Pancreas (tissue), 10 donors: ENCODE measurements around the gene ANO4. TPM values are rescaled to one million over a fixed set of nuclear protein-coding genes. Genes with fewer than 3 reads are reported as not detected.

ENCODE experiments used
- ATAC-seq, 4 donors: fragments of 200-7000 bp; cut with Tn5 transposase; one replicate each; pipeline versions ENCODE4 v1.8.0 to v1.9.1; 2020; ENCODE audit warnings: mild to moderate bottlenecking in 4 of 4, moderate library complexity in 4 of 4
- DNase-seq, 6 donors: peaks; one replicate each; pipeline ENCODE4 v3.0.0-alpha.2; 2020
- FAIRE-seq: peaks from 2 replicates; lab custom pipeline; 2012; peaks lifted over from hg19 to GRCh38; lab: Jason Lieb, UNC
- H3K27ac ChIP-seq, 4 donors: fragments of 200-600 bp; sonication (generic); 1 replicate in 3 of 4; 2 replicates in 1 of 4; pipeline versions ENCODE4 v1.5.0 to v1.8.0; 2020
- H3K27me3 ChIP-seq, 4 donors: fragments of 200-600 bp; one replicate each; pipeline ENCODE4 v1.8.0; 2021
- H3K36me3 ChIP-seq, 3 donors: fragments of 200-600 bp; sonication (generic) in 1 of 3; one replicate each; pipeline versions ENCODE4 v1.5.0 to v1.8.0; 2020 to 2021
- H3K4me1 ChIP-seq, 3 donors: fragments of 200-600 bp; one replicate each; pipeline ENCODE4 v1.8.0; 2021
- H3K4me3 ChIP-seq, 4 donors: fragments of 200-600 bp; sonication (generic) in 2 of 4; one replicate each; pipeline versions ENCODE4 v1.5.0 to v1.8.0; 2020 to 2021
- H3K9me3 ChIP-seq, 4 donors: fragments of 200-600 bp; one replicate each; pipeline ENCODE4 v1.8.0; 2021
- CTCF ChIP-seq, 4 donors: fragments of 200-600 bp; sonication (generic) in 3 of 4; IDR thresholded peaks; one replicate each; pipeline versions ENCODE4 v1.5.0 to v1.8.0; 2021; ENCODE audit warnings: antibody characterized with exemption in 4 of 4
- WGBS, 2 donors: extraction: QIAGEN DNeasy Blood & Tissue Kit; methylation state at CpG; one replicate each; pipeline ENCODE4 v1.1.7; 2013; 5-methylcytosine and 5-hydroxymethylcytosine counted together
- intact Hi-C, 3 donors: fragments of 100-400 bp; cut with DNase I; formaldehyde crosslinking; loops; one replicate each; pipeline versions ENCODE4 v1.11.1 to v1.14.2; 2022
- polyA plus RNA-seq, 2 donors: library from polyadenylated mRNA; stranded (reverse); fragments of 200-250 nt; gene quantifications; one replicate each; pipeline ENCODE4 v1.2.3, GENCODE V29; 2013
- total RNA-seq, 6 donors: library from RNA; stranded (reverse); fragmentation: NEBNext Ultra II Directional in 4 of 6; extraction: Animal tissue kit (Norgen Biotek cat#: 25700) in 4 of 6; gene quantifications; one replicate each; pipeline versions ENCODE4 v1.2.1 to v1.2.4, GENCODE V29; 2021 to 2023
- donor health status: healthy with polysubstance abuse.
- donor health status: DM: no; HTN: no; CAD: no; lungs with moderate emphysema.
- donor health status: DM: no; HTN: no; CAD: no.
- donor health status: control.
- donor health status: control.
- donor health status: Bipolar disorder and iron deficiency.
- donor health status: DM: yes; HTN: yes; CAD: no.
- donor health status: DM: no; HTN: no; CAD: no.
- donor health status: DM: no; HTN: no; CAD: no.
- donor health status: DM: yes; HTN: yes; CAD: no.

ANO4 gene
- total and polyA plus RNA-seq, 8 donors, result 0.14 to 2.1 (median 0.28) TPM; not detected in 1

- ATAC-seq (no peak), DNase-seq (no peak), FAIRE-seq (no peak)
- peaks cover 0 to 3% (median 0%) of the 10 kb centered on the region in 4 donors for H3K27me3 ChIP-seq
- intact Hi-C loops, result no loop called here
- H3K4me1 ChIP-seq, result no peaks in the 10 kb centered on the region
- WGBS, 2 donors, result 59 to 72% methylated on average over 6 of the region's 6 CpGs
- no peaks in the 10 kb centered on the region for H3K9me3 ChIP-seq
- H3K27ac ChIP-seq, result no peak overlapping the region
- H3K4me3 ChIP-seq, result no peak overlapping the region
- TF ChIP-seq CTCF (IDR thresholded peaks at IDR 0.05), result no peak
- no peaks in the 10 kb centered on the region for H3K36me3 ChIP-seq
Measured at GRCh38 chr12:100830003-100830795, 35.6 kb downstream of the ANO4 start.

GRCh38 chr12:100833282-100833681 lies 38.7 kb downstream of the ANO4 start:
- Histone ChIP-seq H3K36me3 (no peaks in the 10 kb centered on the region), H3K27ac (no peak overlapping the region), H3K4me3 (no peak overlapping the region), H3K27me3 (no peaks in the 10 kb centered on the region), H3K4me1 (no peaks in the 10 kb centered on the region), H3K9me3 (no peaks in the 10 kb centered on the region)
- no peak for ATAC-seq
- TF ChIP-seq CTCF (IDR thresholded peaks at IDR 0.05), result no peak
- FAIRE-seq, result no peak
- DNase-seq, result no peak
- intact Hi-C loops, result no loop called here

GRCh38 chr12:100840748-100841147 lies 46.2 kb downstream of the ANO4 start:
- Histone ChIP-seq H3K4me1 (no peaks in the 10 kb centered on the region), H3K36me3 (no peaks in the 10 kb centered on the region), H3K27me3 (no peaks in the 10 kb centered on the region), H3K4me3 (no peak overlapping the region), H3K27ac (no peak overlapping the region), H3K9me3 (no peaks in the 10 kb centered on the region)
- 36 to 53% methylated on average over 1 of the region's 1 CpG for WGBS, 2 donors
- ATAC-seq, result no peak
- no peak for TF ChIP-seq CTCF (IDR thresholded peaks at IDR 0.05)
- intact Hi-C loops, result no loop called here
- DNase-seq, result no peak
- no peak for FAIRE-seq

- DNase-seq, result no peak
- intact Hi-C loops, result no loop called here
- no peak overlapping the region for H3K27ac ChIP-seq
- WGBS, 2 donors, result 35 to 42% methylated on average over 1 of the region's 1 CpG
- no peak for TF ChIP-seq CTCF (IDR thresholded peaks at IDR 0.05)
- no peak for FAIRE-seq
- ATAC-seq, result no peak
- H3K4me1 ChIP-seq, result no peaks in the 10 kb centered on the region
- no peaks in the 10 kb centered on the region for H3K27me3 ChIP-seq
- no peaks in the 10 kb centered on the region for H3K36me3 ChIP-seq
- H3K4me3 ChIP-seq, result no peak overlapping the region
- H3K9me3 ChIP-seq, result no peaks in the 10 kb centered on the region
Measured at GRCh38 chr12:100842156-100842555, 47.6 kb downstream of the ANO4 start.

- H3K27ac ChIP-seq, result no peak overlapping the region
- no peaks in the 10 kb centered on the region for H3K36me3 ChIP-seq
- intact Hi-C loops, result no loop called here
- TF ChIP-seq CTCF (IDR thresholded peaks at IDR 0.05), result no peak
- H3K4me1 ChIP-seq, result no peaks in the 10 kb centered on the region
- FAIRE-seq, result no peak
- H3K9me3 ChIP-seq, result no peaks in the 10 kb centered on the region
- H3K4me3 ChIP-seq, result no peak overlapping the region
- no peak for ATAC-seq
- H3K27me3 ChIP-seq, result no peaks in the 10 kb centered on the region
- no peak for DNase-seq
- 52 to 72% methylated on average over 2 of the region's 2 CpGs for WGBS, 2 donors
Measured at GRCh38 chr12:100843061-100843460, 48.5 kb downstream of the ANO4 start.
